OCI-LY7 (cell line): Measurements from ENCODE around the gene HDAC4. TPM values are rescaled to one million over a fixed set of nuclear protein-coding genes. Genes with fewer than 3 reads are reported as not detected.

ENCODE experiments used
- BruUV-seq: library from RNA; stranded (reverse); fragments of 400-500 nt; replicated peaks from 2 replicates; lab custom pipeline; 2021; lab: Mats Ljungman, UMichigan
- CTCF ChIA-PET: fragments of 300-600 bp; sonication (Branson Sonifier 250); formaldehyde crosslinking; loops from one replicate; lab custom pipeline; 2022; ENCODE audit warnings: antibody characterized with exemption; ENCODE audit not compliant: unreplicated experiment; lab: Charles Lee
- POLR2A ChIA-PET: fragments of 300-600 bp; sonication (Branson Sonifier 250); formaldehyde crosslinking; loops from one replicate; lab custom pipeline; 2022; ENCODE audit warnings: antibody characterized with exemption; lab: Charles Lee
- DNase-seq: peaks from one replicate; pipeline ENCODE4 v3.0.0-alpha.2; 2015; ENCODE audit warnings: low spot score
- H2AFZ ChIP-seq: fragments of 200-600 bp; sonication (generic), shearing (Covaris generic); 2 replicates; pipeline ENCODE4 v1.6.1; 2014; ENCODE audit warnings: mild to moderate bottlenecking, antibody characterized with exemption, low read length, moderate library complexity
- H3K27ac ChIP-seq: fragments of 200-600 bp; sonication (generic); 2 replicates; pipeline ENCODE4 v1.5.1; 2014; ENCODE audit warnings: mixed run types, low read depth, mild to moderate bottlenecking, moderate library complexity, low read length, inconsistent platforms; ENCODE audit not compliant: poor library complexity, severe bottlenecking
- H3K36me3 ChIP-seq: fragments of 200-600 bp; sonication (generic); 2 replicates; pipeline ENCODE4 v1.6.1; 2014; ENCODE audit warnings: mild to moderate bottlenecking, antibody characterized with exemption, low read length, moderate library complexity, mixed read lengths; ENCODE audit not compliant: insufficient read depth
- H3K4me1 ChIP-seq: fragments of 200-600 bp; sonication (generic); 2 replicates; pipeline ENCODE4 v1.5.1; 2014; ENCODE audit warnings: mild to moderate bottlenecking, low read length; ENCODE audit not compliant: insufficient read depth, poor library complexity, severe bottlenecking
- H3K4me2 ChIP-seq: fragments of 200-600 bp; sonication (generic); 2 replicates; pipeline ENCODE4 v1.6.1; 2014; ENCODE audit warnings: mild to moderate bottlenecking, low read length
- H3K4me3 ChIP-seq: fragments of 200-600 bp; sonication (generic); 2 replicates; pipeline ENCODE4 v1.5.1; 2014; ENCODE audit warnings: mild to moderate bottlenecking, low read depth, low read length; ENCODE audit not compliant: poor library complexity, severe bottlenecking
- H3K79me2 ChIP-seq: fragments of 200-600 bp; sonication (generic); 2 replicates; pipeline ENCODE4 v1.6.1; 2016; ENCODE audit warnings: low read depth, mild to moderate bottlenecking, low read length, moderate library complexity, mixed read lengths; ENCODE audit not compliant: insufficient read depth
- H3K9me2 ChIP-seq: fragments of 200-600 bp; sonication (generic); 2 replicates; pipeline ENCODE4 v1.6.1; 2016; ENCODE audit warnings: mild to moderate bottlenecking, low read length, mixed read lengths; ENCODE audit not compliant: insufficient read depth
- H3K9me3 ChIP-seq: fragments of 200-600 bp; sonication (generic); 2 replicates; pipeline ENCODE4 v1.6.1; 2014; ENCODE audit warnings: mild to moderate bottlenecking, mixed run types, low read length, mixed read lengths
- H4K20me1 ChIP-seq: fragments of 200-600 bp; sonication (generic); 2 replicates; pipeline ENCODE4 v1.6.1; 2014; ENCODE audit warnings: mild to moderate bottlenecking, antibody characterized with exemption, low read length, moderate library complexity, mixed read lengths; ENCODE audit not compliant: insufficient read depth
- CTCF ChIP-seq: fragments of 200-600 bp; sonication (generic); conservative IDR thresholded peaks from 2 replicates; pipeline ENCODE4 v1.5.1; 2014; ENCODE audit warnings: mild to moderate bottlenecking, antibody characterized with exemption, low read length, moderate library complexity, mixed read lengths
- EZH2phosphoT487 ChIP-seq: fragments of 200-600 bp; sonication (generic); IDR thresholded peaks from 2 replicates; pipeline ENCODE4 v1.6.1; 2018; ENCODE audit warnings: low read depth, borderline replicate concordance, mild to moderate bottlenecking, mixed run types, antibody characterized with exemption, low read length, moderate library complexity, mixed read lengths
- intact Hi-C: fragments of 100-400 bp; cut with micrococcal nuclease; formaldehyde crosslinking; loops from one replicate; pipeline ENCODE4 v1.10.0; 2022; ENCODE audit not compliant: unreplicated experiment
- total RNA-seq, 2 experiments: library from RNA; depleted of rRNA in 1 of 2; stranded (reverse); fragments of >200 nt in 1 of 2; shearing (Covaris generic) in 1 of 2; gene quantifications; 2 replicates each; pipeline ENCODE4 v1.2.3, GENCODE V29; 2014 to 2022

The HDAC4 gene
- total RNA-seq, 2 experiments from 2014 or later: 10.2 to 20.6 TPM

GRCh38 chr2:239443102-239443620 is 42.3 kb upstream of the HDAC4 start:
- no peaks in the 10 kb centered on the region for H3K36me3 ChIP-seq
- no peak for DNase-seq
- no peaks in the 10 kb centered on the region for H3K79me2 ChIP-seq
- no peak overlapping the region for H2AFZ ChIP-seq
- ChIA-PET POLR2A (no interaction called here), CTCF (no interaction called here)
- no peak overlapping the region for H3K4me2 ChIP-seq
- no peak overlapping the region for H3K27ac ChIP-seq
- intact Hi-C loops: no loop called here
- no peaks in the 10 kb centered on the region for H3K4me1 ChIP-seq
- no peaks in the 10 kb centered on the region for H3K9me2 ChIP-seq
- H3K4me3 ChIP-seq: no peak overlapping the region
- no peak for TF ChIP-seq EZH2phosphoT487
- no peak for TF ChIP-seq CTCF
- no TSS peak for BruUV-seq
- no peaks in the 10 kb centered on the region for H4K20me1 ChIP-seq
- no peaks in the 10 kb centered on the region for H3K9me3 ChIP-seq

DNA sequence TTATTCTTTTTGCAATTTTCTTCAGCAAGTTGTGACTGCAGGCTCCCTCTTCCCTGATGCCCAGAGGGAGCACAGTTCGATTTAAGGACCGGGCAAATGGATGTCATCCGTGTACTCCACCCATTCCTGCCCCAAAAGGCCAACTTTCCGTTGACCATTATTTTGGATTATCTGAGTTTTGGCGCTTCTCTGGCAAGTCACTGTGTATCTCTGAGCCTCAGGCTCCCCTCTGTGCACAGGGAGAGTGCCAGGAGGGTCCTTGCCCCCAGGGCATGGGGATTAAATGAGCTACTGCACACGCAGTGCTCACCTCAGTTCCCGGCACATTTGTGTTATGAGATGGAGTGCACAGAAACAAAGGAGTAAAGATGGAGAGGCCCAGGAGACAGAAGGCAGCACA is 41.4 kb upstream of the HDAC4 start:
- Histone ChIP-seq H2AFZ (no peak overlapping the region), H3K4me2 (no peak overlapping the region), H3K36me3 (no peaks in the 10 kb centered on the region), H3K4me1 (no peaks in the 10 kb centered on the region), H3K9me3 (no peaks in the 10 kb centered on the region), H3K4me3 (no peak overlapping the region), H4K20me1 (no peaks in the 10 kb centered on the region), H3K79me2 (no peaks in the 10 kb centered on the region), H3K9me2 (no peaks in the 10 kb centered on the region), H3K27ac (no peak overlapping the region)
- intact Hi-C loops: no loop called here
- no TSS peak for BruUV-seq
- no peak for DNase-seq
- TF ChIP-seq CTCF (no peak), EZH2phosphoT487 (no peak)
- POLR2A ChIA-PET: no interaction called here
- CTCF ChIA-PET: no interaction called here

- DNase-seq: no peak
- Histone ChIP-seq H3K9me3 (no peaks in the 10 kb centered on the region), H3K27ac (no peak overlapping the region), H4K20me1 (no peaks in the 10 kb centered on the region), H2AFZ (no peak overlapping the region), H3K79me2 (no peaks in the 10 kb centered on the region), H3K36me3 (no peaks in the 10 kb centered on the region), H3K4me3 (no peak overlapping the region), H3K9me2 (no peaks in the 10 kb centered on the region), H3K4me1 (no peaks in the 10 kb centered on the region), H3K4me2 (no peak overlapping the region)
- intact Hi-C loops: no loop called here
- TF ChIP-seq EZH2phosphoT487 (no peak), CTCF (no peak)
- ChIA-PET CTCF (no interaction called here), POLR2A (no interaction called here)
- BruUV-seq: no TSS peak
These were observed 40.6 kb upstream of the HDAC4 start for GRCh38 chr2:239441261-239442078.
